Activated T-cell treated with anti-CD3 and anti-CD28 coated beads for 48 hours (primary cell): Measurements from ENCODE around the gene ALLC.
"Not testable (repeated sequence)": the region's sequence is repeated elsewhere in the genome, so short reads cannot be mapped to it uniquely, and the experiment has no call there.

ENCODE experiments used
- DNase-seq: peaks from one replicate; pipeline ENCODE4 v3.0.0-alpha.2; 2020; ENCODE audit warnings: low read depth

The ALLC gene

GRCh38 chr2:3657881-3658280, at the start of gene ALLC:
Gene ALLC, plus strand, starts transcription at chr2:3658200. Its CDS starts 12,958 bp downstream, at chr2:3671158.
- DNase-seq: no peak

GRCh38 chr2:3608373-3609278, 49.4 kb upstream of the ALLC start:
- no peak for DNase-seq

- not testable (repeated sequence) for DNase-seq
These were observed 48.7 kb upstream of the ALLC start for GRCh38 chr2:3609279-3609673.

GRCh38 chr2:3610415-3610814, 47.6 kb upstream of the ALLC start:
- no peak for DNase-seq

DNA sequence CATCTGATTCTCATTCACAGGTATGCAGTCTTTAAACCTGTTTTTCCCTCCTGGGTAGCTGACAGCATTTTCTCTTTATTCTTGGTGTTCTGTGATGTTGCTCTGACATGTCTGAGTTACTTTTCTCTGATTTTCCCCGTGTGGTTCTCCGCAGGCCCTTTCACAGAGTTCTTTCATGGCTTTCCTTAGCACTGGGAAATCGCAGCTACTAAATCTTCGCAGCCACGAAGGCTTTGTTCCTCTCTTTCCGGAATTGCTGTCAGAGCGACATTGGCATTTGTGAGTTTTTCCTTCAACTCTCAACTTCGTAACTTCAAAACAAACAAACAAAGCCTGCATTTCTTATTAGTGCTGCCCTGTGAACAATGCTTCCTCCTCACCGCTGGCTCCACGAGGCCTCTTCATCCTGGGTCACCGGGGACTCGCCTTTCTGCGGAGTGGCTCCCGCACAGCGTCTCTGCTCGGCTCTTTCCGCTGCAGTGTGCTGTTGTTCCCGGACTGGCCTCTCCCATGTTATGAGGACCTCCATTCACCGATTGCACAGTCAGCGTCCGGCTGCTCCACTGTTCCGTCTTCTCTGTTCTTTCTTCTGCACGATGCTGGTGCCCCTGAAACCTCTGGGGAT, 47.0 kb upstream of the ALLC start:
- no peak for DNase-seq

- DNase-seq: no peak
These were observed 46.4 kb upstream of the ALLC start for GRCh38 chr2:3611589-3611988.

- no peak for DNase-seq
These were observed 45.1 kb upstream of the ALLC start for GRCh38 chr2:3612639-3613523.

DNA sequence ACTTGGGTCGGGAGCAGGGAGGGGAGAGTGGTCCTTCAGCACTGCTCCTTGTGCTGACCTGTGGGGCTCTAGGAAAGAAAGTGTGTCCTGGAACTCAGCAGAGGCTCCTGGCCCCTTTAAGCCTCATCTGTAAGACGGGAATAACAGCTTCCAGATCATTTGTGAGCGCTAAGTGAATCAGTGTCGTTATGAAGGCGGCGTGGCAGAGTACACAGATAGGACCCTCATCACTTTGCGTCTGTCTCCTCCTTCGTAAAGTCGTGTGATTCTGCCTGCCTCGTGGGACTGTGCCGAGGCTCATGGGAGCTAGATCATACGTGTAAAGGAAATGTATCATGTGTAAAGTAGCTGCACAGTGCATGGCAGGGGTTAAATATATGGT, 44.5 kb upstream of the ALLC start:
- DNase-seq: no peak

GRCh38 chr2:3614743-3615142, 43.3 kb upstream of the ALLC start:
- DNase-seq: not testable (repeated sequence)

DNA sequence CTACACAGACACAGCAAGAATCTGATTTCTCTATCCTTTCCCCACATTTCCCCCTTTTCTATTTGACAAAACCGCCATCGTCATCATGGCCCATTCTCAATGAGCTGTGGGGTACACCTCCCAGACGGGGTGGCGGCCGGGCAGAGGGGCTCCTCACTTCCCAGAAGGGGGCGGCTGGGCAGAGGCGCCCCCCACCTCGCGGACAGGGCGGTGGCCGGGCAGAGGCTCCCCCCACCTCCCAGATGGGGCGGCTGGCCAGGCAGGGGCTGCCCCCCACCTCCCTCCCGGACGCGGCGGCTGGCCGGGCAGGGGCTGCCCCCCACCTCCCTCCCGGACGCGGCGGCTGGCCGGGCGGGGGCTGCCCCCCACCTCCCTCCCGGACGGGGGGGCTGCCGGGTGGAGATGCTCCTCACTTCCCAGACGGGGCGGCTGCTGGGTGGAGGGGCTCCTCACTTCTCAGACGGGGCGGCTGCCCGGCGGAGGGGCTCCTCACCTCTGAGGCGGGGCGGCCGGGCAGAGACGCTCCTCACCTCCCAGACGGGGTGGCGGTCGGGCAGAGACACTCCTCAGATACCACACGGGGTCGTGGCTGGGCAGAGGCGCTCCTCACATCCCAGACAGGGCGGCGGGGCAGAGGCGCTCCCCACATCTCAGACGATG, 42.3 kb upstream of the ALLC start:
- DNase-seq: not testable (repeated sequence)

- not testable (repeated sequence) for DNase-seq
These were observed 41.4 kb upstream of the ALLC start for GRCh38 chr2:3616435-3617197.

DNA sequence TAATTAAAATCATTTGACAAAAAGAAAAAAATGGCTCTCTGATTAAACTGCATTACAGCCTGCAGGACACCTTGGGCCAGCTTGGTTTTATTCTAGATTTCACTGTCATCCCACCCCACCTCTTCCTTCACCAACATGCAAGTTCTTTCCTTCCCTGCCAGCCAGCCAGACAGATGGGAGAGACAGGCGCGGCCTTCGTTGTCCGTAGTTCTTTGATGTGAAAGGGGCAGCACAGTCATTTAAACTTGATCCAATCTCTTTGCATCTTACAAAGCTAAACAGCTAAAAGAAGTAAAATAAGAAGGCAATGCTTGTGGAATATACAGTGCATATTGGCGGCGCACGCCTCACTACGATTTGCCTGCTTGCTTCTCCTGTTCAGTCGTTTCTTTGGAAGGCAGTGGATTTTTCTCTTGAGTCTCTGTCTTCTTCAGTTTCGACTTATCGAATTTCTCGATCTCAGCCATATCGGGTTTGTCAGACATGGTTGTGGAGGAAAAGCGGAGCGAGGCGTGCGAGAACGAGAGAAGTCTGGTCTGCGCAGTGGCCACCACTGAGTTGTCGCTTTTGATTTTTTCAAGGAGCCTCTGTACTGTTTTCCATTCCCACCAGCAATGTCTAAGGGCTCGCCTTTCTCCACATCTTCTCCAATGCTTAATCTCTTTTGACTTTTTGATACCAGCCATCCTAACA, 40.7 kb upstream of the ALLC start:
- no peak for DNase-seq

GRCh38 chr2:3618367-3618766, 39.6 kb upstream of the ALLC start:
- DNase-seq: no peak

DNA sequence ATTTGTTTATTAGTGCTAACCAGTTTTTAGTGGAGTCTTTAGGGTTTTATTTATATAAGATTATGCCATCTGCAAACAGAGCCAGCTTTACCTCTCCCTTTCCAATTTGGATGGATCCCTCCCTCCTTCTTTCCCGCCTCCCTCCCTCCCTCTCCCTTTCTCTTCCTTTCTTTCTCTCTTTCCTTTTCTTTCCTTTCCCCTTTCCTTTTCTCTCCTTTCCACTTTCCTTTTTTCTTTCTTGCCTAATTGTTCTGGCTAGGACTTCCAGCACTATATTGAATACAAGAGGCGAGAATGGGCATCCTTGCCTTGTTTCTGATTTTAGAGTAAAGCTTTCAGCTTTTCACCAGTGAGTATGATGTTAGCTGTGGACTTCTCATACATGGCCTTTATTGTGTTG, 39.0 kb upstream of the ALLC start:
- no peak for DNase-seq

GRCh38 chr2:3619661-3620060, 38.3 kb upstream of the ALLC start:
- DNase-seq: not testable (repeated sequence)

DNA sequence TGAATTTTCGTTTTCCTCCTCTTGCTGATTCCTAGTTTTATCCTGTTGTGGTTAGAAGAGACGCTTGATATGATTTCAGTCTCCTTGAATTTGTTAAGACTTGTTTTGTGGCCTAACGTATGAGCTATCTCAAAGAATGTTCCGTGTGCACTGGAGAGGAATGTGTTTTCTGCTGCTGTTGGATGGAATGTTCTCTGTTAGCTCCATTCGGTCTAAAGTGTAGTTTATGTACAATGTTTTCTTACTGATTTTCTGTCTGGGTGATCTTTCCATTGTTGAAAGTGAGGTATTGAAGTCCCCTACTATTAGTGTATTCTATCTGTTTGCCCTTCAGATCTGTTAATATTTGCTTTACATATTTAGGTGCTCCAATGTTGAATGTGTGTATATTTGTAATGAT, 37.2 kb upstream of the ALLC start:
- no peak for DNase-seq

- no peak for DNase-seq
These were observed 35.0 kb upstream of the ALLC start for GRCh38 chr2:3622967-3623366.

- no peak for DNase-seq
These were observed 33.8 kb upstream of the ALLC start for GRCh38 chr2:3624059-3624794.

GRCh38 chr2:3625186-3625585, 32.8 kb upstream of the ALLC start:
- no peak for DNase-seq
